Stimulated activated naive CD4-positive, alpha-beta T cell (primary cell): ENCODE results near the gene SGSH.

Source experiments
- DNase-seq, 6 experiments: peaks; one replicate each; lab custom pipeline; 2025; lab: John Stamatoyannopoulos, UW

The SGSH gene

DNA sequence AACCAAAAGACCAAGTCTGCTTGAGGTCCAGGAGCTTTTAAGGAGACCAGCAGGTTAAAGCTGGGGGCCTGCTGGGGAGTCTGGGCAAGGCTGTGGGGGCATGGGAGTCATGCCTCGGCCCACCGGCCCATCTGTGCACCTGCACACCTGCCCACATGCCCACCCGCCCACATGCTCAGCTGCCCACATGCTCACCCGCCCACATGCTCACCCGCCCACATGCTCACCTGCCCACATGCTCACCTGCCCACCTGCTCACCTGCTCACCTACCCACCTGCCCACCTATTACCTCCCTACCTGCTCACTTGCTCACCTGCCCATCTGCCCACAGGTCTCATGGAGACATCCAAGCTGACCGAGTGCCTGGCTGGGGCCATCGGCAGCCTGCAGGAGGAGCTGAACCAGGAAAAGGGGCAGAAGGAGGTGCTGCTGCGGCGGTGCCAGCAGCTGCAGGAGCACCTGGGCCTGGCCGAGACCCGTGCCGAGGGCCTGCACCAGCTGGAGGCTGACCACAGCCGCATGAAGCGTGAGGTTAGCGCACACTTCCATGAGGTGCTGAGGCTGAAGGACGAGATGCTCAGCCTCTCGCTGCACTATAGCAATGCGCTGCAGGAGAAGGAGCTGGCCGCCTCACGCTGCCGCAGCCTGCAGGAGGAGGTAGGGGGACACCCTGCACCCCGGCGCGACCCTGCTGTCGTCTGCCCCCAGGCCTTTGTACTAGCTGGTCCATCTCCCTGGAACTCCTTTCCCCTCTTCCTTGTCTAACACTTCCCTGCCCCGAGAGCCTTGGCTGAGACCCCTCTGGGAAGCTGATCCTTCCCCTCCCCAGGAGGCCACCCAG, 36.3 kb downstream of the SGSH start:
- no peak for DNase-seq

DNA sequence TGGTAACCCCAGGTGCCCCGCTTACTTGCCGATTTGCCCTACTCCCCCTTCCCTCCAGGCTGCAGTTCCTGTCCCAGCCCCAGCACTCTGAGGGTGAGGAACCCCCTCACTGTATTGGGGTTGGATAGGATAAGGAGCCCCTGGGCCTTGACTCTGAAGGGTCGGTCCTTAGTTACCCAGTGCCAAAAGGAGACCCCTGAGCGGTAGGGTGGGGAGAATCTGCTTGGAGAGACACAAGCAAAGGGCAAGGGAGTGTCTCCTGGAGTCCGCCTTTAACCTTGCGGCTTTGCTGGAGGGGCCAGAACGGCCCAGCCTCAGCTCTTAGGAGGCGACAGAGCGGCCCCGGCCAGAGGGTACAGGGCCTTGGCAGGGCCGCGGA, 37.3 kb downstream of the SGSH start:
- no peak for DNase-seq

DNA sequence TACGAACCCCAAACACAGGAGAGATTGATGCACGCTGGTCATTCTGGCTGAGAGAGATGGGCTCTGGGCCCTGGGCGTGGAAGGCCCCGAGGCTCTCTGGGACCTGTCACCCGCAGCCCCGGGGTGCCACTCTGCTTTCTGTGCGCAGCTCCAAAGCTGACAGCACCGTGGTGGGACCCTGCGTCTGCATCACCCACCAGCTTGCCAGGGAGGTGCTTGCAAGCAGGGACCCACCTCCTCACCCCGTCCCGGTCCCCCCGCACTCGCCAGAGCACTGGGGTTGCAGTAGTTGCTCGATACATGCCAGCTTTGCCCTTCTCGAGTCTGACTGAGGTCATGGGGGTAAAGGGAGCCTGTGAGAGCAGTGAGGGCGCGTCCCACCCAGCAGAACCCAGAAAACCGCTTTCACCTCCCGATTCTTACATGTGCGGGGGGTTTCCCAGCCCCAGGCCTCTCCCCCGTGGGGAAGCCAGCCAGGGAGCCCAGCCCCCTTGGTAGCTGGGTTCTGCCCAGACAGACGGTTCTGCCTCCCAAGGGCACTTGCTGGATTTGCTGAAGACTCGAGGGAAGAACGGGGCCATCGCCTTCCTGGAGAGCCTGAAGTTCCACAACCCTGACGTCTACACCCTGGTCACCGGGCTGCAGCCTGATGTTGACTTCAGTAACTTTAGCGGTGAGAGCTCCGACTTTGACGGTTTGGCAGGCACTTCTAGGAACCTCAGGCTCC, 37.9 kb downstream of the SGSH start:
- DNase-seq = no peak

DNA sequence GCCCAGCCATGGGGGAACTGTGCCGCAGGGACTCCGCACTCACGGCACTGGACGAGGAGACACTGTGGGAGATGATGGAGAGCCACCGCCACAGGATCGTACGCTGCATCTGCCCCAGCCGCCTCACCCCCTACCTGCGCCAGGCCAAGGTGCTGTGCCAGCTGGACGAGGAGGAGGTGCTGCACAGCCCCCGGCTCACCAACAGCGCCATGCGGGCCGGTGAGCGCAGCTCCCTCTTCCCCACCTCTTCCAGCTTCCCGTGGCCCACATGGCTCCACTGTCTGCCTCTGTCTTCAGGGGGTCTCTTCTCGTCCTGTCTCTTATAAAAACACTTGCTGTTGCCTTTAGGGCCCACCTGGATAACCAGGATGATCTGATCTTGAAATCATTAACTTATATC, 38.7 kb downstream of the SGSH start:
- DNase-seq = no peak

DNA sequence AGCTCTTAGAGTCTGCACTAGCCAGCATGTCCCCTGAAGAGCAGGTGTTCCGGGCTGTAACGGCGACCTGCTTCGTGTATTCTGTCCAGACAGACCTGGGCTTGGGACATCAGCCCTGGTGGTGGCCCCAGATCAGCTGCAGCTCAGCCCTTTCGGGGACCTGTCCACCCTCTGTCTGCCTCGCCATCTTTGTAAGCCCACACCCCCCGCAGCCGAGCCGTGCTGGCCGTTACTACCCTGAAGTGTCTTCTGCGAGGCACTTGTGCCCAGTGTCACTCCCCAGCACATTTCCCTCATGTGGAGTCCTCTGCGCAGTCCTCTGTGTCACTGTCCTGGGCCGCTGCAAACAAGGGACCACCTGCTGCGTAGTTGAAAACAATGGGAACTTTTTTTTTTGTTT, 39.9 kb downstream of the SGSH start:
- DNase-seq = no peak

DNA sequence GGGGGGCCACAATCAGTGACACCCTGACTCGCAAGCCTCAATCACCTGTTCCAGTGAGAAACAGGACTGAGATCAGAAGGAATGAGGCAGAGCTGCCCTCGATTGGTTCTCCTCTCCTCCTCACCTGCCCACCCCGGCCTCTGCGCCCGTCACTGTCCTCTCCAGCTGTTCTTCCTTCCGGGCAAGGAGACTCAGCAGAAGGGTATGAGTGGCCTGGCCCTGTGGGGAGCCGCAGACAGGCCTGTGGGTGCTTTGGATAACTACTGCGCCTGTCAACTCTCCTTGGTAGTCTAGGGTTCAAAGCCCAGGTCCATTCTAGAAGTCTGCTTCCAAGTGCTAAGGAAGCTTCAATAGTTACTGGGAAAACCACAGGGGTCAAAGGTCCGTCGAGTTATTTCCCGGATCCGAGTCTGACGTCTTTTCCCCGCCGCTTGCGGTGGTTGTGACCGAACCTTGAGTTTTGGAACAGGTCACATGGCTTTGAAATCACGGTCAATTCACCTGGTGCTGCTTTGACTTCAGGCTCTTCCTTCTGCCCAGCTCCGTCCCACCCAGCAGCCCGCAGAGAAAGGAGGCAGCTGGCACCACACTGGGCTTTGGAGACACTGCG, 42.0 kb downstream of the SGSH start:
- no peak for DNase-seq

DNA sequence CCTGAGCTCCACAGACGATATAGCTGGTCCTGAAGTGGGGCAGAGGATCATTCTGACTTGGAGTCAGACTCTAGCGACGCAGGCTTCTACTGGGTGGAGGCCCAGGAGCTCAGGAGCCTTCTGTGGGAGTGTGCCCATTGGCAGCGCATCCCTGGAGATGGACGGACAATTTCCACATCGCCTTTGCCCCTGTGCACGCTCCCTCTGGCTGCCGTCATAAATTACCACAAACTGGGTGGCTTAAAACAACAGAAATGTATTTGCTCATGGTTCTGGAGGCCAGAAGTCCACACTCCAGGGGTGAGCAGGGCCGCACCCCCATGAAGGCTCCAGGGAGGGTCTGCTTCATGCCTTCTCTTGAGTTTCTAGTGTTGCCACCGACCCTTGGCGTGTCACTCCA, 43.4 kb downstream of the SGSH start:
- no peak for DNase-seq

DNA sequence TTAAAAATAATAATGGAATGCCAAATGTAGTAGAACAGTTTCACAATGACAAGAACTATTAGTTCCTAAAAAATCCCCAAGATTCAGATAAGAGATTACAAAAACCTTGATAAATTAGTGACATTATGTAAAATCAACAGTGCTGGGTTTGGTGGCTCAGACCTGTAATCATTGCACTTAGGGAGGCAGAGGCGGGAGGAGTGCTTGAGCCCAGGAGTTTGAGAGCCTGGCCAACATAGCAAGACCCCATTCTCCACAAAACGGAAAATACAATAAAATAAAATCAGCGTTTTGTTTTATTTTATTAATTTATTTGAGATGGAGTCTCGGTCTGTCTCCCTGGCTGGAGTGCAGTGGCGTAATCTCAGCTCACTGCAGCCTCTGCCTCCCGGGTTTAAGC, 46.2 kb downstream of the SGSH start:
- no peak for DNase-seq

DNA sequence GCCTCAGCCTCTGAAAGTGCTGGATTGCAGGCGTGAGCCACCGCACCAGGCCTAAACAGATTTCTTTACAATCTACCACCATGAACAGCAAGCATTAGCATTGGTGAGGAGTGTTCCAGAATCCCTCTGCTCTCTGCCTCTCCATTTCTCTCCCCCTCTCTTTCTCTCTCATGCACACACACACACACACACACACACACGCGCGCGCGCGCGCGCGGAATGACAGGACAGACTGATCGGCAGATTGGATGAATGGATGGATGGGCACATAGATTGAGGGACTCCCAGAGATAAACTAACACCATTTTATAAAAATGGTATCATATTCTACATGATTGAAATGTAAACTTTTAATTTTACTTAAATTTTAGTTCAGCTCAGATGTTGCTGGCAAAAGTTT, 47.0 kb downstream of the SGSH start:
- no peak for DNase-seq

DNA sequence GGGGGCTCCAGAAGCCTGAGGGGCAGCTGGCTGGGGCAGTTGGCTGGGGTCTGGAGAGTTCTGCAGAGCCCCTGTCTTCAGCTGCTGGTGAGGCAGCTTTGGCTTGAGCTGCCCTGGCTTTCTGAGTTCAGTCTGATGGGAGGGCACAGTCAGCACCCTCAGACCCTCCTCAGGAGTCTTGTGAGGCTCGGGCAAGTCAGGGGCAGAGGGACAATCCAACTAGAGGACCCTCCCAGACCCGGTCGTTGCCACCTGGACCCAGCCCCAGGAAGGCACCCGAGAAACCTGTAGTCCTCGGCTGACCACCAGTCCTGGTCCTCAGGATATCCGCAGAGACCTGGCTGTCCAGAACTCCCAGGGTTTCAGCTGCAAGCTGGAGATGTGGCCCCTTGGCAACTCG, 48.5 kb downstream of the SGSH start:
- no peak for DNase-seq

DNA sequence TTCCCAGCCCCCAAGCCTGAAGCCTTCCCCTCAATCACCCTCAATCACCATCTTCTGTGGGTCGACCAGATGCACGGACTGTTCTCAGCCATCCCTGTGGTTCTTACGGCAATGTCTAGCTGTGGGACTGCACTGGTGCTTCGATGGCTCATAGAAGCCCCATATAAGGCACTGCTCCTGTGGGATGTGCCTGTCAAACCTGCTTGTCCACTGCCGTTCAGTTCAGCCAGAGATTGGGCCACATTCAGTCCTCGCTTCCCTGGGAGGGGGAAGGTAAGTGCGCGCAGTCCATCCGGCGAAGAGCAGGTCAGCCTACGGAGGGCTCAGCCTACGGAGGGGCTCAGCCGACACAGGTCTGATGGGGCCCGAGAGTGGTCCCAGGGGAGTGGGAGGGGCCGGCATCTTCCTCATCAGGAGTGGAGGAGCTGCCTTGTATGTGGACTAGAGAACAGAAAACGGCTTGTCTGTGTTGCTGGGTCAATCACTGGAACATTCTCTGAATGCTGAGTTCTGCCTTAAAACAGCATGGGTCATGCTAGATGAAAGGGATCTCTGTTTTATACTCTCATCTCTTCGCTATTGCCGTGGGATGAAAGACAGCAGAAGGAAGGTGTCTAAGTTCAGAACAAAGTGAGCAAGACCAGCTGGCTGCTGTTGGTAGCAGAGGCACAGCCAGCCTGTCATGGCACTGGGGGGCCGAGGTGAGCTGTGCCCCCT, 50.2 kb downstream of the SGSH start, which contains the start of gene CARD14:
Gene CARD14 (plus strand): TSS at position 247 of the 717 bp plus-strand sequence. CDS start 11,409 bp downstream, outside the sequence.
- DNase-seq = no peak

DNA sequence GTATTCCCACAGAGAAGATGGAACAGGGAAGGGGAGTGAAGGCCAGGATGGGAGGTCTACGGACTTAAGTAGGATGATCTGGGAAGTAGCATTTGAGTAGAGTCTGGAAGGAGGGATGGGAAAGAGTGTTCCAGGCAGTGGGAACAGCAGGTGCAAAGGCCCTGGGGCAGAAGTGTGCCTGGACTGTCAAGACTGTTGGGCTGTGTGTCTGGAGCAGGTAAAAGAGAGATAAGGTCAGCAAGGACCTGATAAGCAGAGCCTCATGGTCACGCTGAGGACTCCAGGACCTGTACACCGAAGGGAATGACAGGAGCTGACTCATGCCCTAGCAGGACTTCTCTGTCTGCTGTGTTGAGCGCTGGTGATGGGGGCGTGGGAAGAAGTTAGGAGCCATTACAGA, 51.0 kb downstream of the SGSH start:
- no peak for DNase-seq

DNA sequence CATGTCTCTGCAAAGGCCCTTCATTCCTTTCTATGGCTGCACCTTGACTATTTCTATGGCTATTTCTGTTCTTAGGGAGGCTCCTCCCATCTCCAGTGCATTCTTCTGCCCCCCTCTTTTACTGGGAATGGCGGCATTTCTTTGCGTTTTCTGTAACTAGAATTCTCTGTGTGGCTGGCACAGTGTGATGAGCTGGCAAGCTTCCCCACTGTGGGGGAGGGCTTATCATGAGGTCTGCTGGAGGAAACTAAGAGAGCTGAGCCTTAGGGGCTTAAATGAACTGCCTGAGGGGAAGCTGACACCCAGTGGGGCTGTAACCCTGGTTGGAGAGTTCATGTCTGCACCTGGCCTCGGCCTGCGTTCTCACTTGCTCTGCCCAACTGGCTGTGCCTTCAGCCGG, 51.8 kb downstream of the SGSH start:
- DNase-seq = no peak

DNA sequence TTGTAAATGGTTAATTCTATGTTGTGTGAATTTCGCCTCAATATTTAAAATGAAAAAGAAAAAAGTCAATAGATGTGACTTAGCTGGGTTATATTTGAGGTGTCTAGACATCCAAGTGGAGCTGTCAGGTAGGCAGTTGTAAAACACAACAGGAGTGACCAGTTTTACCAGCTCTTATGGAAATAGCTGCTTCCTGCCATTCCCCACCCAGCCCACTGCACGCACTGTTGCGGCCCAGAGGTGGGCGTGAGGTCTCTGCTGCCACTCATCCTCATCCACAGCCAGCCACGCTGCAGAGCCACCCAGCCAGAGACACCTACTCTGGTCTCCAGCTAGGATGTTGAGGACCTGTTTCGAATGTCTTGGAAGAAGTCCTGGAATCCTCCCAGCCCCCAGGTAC, 53.7 kb downstream of the SGSH start:
- no peak for DNase-seq

DNA sequence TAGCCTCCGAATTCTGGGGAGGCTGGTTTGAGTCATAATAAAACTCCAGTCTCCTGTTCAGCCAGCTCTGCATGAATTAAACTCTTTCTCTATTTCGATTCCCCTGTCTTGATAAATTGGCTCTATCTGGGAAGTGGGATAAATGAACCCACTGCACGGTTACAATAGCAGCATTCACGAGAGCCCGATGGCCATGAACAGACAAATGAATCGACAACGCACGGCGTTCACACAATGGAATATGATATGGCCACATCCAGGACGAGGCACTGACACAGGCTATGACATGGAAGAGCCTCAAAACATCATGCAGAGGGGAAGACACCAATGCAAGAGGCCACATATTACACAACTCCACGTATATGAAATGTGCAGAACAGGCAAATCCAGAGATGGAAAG, 55.9 kb downstream of the SGSH start:
- no peak for DNase-seq

DNA sequence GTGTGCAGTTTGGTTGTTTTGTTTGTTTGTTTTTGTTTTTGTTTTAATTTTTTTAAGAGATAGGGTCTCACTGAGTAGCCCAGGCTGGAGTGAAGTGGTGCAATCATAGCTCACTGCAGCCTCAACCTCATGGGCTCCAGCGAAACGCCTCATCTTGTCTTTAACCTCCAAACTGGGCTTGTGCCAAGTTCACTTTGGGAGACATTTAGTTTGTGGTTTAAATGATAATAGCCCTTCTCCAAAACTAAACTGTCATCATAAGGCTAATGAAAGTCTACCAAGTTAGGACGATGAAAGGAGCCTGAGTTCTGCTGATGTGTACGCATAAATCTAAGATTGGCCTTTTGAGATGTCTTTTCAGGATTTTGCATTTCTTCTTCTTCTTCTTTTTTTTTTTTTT, 56.8 kb downstream of the SGSH start:
- no peak for DNase-seq

DNA sequence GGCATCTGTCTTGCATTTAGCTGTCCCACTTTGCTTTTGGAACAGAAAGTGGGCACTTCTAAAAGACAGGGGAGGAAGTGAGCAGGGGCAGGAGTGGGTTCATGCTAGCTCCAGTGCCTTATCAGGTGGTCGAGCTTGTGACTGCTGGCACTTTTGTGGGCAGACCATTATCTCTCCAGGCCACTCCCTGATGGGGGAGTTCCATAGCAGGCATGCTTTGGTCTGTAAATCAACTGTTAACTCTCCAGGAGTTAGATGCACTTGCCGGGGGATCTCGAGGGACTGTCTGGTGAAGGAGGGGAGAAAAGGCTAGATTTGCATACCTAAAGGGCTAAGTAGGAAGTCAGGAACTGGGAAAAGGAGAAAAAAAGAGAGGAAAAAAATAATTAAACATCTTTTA, 59.6 kb downstream of the SGSH start:
- DNase-seq = no peak
